CD4-positive, alpha-beta T cell treated with Interleukin-4 for 4 hours (primary cell): ENCODE measurements around the gene RNF114.
A peak's percentile ranks its signal among the peaks of the same experiment; 100 is the strongest.
"Not testable (repeated sequence)": the region's sequence is repeated elsewhere in the genome, so short reads cannot be mapped to it uniquely, and the experiment has no call there.

ENCODE experiments used
- DNase-seq: peaks from one replicate; pipeline ENCODE4 v3.0.0-alpha.2; 2020

The RNF114 gene

GRCh38 chr20:49965781-49966305, 29.6 kb downstream of the RNF114 start:
- no peak for DNase-seq

DNA sequence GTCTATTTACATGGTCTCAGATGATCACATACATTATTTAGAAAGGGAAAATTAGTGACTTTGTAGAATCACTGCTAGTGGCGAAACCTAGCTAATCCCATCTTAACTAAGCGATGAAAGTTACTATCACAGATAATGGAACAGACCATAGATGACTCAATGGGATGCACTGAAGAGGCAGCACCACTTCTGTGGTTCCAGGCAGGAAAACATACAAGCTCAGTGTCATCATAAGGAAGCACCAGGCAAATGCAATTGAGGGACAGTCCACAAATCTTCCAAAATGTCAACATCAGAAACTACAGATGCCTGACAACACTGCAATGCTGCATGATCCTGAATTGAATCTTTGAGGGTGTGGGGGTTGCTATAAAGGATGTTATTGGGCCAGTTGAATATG, 30.7 kb downstream of the RNF114 start:
- no peak for DNase-seq

GRCh38 chr20:49969234-49969633, 33.0 kb downstream of the RNF114 start:
- DNase-seq: no peak

- DNase-seq: no peak
Observed at GRCh38 chr20:49969946-49970345, 33.7 kb downstream of the RNF114 start.

GRCh38 chr20:49970498-49970897, 34.3 kb downstream of the RNF114 start:
- no peak for DNase-seq

GRCh38 chr20:49973981-49974380, 37.8 kb downstream of the RNF114 start:
- DNase-seq: no peak

- no peak for DNase-seq
Observed at GRCh38 chr20:49976542-49976941, 40.3 kb downstream of the RNF114 start.

DNA sequence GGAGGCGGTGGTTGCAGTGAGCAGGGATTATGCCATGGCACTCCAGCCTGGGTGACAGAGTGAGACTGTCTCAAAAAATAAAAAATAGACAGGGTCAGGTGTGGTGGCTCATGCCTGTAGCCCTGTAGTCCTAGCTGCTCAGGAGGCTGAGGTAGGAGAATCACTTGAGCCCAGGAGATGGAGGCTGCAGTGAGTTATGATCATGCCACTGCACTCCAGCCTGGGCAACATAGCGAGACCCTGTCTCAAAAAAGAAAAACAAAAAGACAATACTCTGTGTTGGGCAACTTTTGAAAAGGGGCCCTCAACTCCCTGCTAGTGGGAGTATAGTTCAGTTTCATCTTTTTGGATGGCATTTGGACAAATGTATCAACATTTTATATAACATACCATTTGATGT, 41.5 kb downstream of the RNF114 start:
- not testable (repeated sequence) for DNase-seq

DNA sequence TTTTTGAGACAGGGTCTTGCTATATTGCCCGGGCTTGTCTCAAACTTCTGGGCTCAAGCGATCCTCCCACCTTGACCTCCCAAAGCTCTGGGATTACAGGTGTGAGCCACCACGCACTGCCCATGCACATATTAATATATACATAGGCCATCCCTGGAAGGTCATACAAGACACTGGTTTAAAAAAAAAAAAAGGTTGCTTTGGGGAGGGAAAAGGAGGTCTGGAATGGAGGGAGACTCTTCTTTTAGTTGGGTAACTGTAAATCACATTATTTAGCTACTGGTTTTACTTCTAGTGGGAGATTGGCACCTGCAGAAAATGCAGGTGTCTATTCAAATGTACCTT, 42.5 kb downstream of the RNF114 start:
- no peak for DNase-seq

GRCh38 chr20:49979030-49979832, 43.0 kb downstream of the RNF114 start:
- DNase-seq: peak; percentile 46

GRCh38 chr20:49980140-49981008, 44.2 kb downstream of the RNF114 start:
- no peak for DNase-seq

- no peak for DNase-seq
Observed at GRCh38 chr20:49981218-49982071, 45.2 kb downstream of the RNF114 start.

GRCh38 chr20:49982072-49982345, 45.8 kb downstream of the RNF114 start:
- no peak for DNase-seq

- DNase-seq: peak; percentile 82
Observed at GRCh38 chr20:49982346-49983122, 46.3 kb downstream of the RNF114 start, which contains the start of gene SNAI1. TSS of gene SNAI1 (plus strand) at chr20:49982980. CDS start at chr20:49983060, 80 bp downstream.

GRCh38 chr20:49983123-49983847, 47.1 kb downstream of the RNF114 start:
- no peak for DNase-seq

GRCh38 chr20:49983848-49984408, 47.7 kb downstream of the RNF114 start:
- DNase-seq: no peak

DNA sequence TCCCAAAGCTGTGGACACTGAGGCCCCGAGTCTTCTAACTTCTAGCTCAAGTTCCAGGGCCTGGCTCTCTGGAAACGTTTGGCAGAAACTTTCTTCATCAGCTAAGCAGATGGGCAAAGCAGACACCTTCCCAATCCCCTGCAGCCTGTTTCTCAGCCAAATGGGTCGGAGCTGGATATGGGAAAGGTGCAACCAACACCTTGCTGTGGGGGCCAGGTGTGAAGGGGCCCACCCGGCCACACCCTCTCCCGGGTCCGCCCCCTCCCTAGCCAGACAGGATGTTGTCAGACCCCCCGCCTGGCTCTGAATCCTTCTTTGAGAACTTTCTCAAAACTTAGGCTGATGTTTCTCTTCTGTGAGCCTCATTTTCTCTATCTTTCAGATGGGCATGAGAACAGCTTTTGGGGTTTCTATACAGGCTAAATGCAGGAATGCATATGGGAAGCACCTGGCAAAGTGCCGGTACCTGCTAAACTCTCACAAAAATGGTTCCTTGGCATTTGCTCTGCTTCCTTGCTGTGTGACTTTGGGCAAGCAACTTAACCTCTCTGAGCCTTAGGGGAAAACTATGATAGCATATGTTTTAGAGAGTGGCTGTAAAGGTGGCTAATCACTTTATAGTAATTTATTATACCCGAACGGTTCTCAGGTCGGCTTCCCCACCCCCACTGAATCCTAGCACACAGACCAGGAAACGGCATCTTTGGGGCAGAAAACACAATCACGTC, 48.4 kb downstream of the RNF114 start:
- DNase-seq: no peak

DNA sequence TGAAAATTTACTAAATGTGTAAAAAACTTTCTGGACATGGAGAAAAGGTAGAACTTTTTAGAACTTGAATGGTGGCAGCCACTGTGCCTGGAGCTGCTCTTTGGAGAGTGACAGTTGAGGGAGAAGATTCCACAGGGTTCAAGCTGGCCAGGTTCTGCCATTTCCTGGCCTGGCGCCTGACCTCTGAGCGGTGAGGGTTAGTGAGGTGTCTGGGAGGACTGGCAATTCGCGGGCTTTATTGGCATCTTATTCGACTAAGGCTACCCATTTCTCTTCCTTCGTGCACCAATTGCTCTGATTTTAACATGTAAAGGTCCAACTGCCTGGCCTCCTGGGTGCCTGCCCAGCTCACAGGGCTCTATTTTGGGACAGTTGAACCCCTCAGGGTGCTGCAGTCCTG, 49.0 kb downstream of the RNF114 start:
- DNase-seq: no peak

DNA sequence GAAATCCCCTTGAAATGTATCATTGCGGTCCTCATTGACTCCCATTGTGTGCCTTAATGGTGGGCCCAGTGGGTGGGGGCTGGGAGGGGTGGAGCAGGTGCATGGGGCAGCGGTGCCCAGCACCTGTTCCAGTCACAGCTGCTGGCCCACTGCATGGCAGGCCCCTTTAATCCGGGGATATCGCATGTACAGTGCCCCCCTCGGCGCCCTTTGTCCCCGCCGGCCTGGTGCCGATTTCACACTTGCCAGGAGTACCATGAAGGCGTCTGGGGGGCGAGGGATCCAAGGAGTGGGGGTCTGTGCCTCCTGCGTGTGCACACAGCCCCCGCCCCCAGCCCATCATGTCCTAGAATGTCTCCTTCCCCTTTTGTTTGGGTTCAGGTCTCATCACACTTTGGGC, 49.4 kb downstream of the RNF114 start:
- no peak for DNase-seq

DNA sequence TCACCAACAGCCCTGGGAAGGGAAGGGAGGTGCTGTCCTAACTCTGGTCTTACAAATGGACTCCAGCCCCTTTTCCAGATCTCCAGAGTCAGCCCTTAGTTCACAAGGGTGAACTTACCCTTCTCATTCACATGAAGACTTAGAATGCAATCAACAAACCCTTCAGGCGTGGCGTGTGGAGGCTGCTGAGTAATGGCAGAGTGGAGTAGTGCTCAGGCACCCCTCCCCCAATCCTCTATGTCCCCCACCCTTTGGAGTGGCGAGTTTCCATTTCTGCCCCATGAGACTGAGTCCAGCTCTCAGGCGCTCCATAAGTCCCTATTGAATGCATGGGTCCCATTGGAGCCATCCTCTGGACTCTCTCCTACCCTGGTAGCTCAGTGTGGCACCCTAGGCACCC, 49.9 kb downstream of the RNF114 start:
- DNase-seq: no peak
